Kidney (tissue), 14 donors: ENCODE results near the gene MLLT3. TPM values are rescaled to one million over a fixed set of nuclear protein-coding genes. Genes with fewer than 3 reads are reported as not detected.

Experiments used
- DNase-seq, 5 donors: peaks; one replicate each; pipeline ENCODE4 v3.0.0-alpha.2; 2013 to 2020
- FAIRE-seq: peaks from 2 replicates; lab custom pipeline; 2012; peaks lifted over from hg19 to GRCh38; lab: Jason Lieb, UNC
- H3K27ac ChIP-seq, 2 donors: one replicate each; pipeline ENCODE4 v1.7.0; 2013; ENCODE audit warnings: low read depth in 2 of 2, low read length in 2 of 2, inconsistent platforms in 1 of 2
- H3K27me3 ChIP-seq: one replicate; pipeline ENCODE4 v1.7.1; 2013; ENCODE audit warnings: low read length, inconsistent platforms; ENCODE audit not compliant: control insufficient read depth, insufficient read depth
- H3K36me3 ChIP-seq, 3 donors: one replicate each; pipeline versions ENCODE4 v1.7.0 to v1.7.1; 2013; ENCODE audit warnings: low read length in 3 of 3, control low read depth in 1 of 3, inconsistent platforms in 1 of 3; ENCODE audit not compliant: insufficient read depth in 3 of 3, control insufficient read depth in 2 of 3
- H3K4me1 ChIP-seq, 3 donors: one replicate each; pipeline versions ENCODE4 v1.7.0 to v1.7.1; 2013; ENCODE audit warnings: low read length in 3 of 3, inconsistent platforms in 1 of 3, low read depth in 1 of 3; ENCODE audit not compliant: control insufficient read depth in 2 of 3, insufficient read depth in 2 of 3
- H3K4me3 ChIP-seq, 3 donors: one replicate each; pipeline versions ENCODE4 v1.7.0 to v1.8.1; 2013; ENCODE audit warnings: low read length in 3 of 3, control low read depth in 1 of 3, inconsistent platforms in 1 of 3
- H3K9ac ChIP-seq, 3 donors: one replicate each; pipeline versions ENCODE4 v1.7.0 to v1.7.1; 2013; ENCODE audit warnings: low read length in 3 of 3, control low read depth in 1 of 3, inconsistent platforms in 1 of 3
- H3K9me3 ChIP-seq, 3 donors: one replicate each; pipeline versions ENCODE4 v1.7.0 to v1.7.1; 2013; ENCODE audit warnings: low read length in 3 of 3, control low read depth in 1 of 3, inconsistent platforms in 1 of 3; ENCODE audit not compliant: control insufficient read depth in 2 of 3, insufficient read depth in 1 of 3
- intact Hi-C: fragments of 100-400 bp; cut with DNase I; formaldehyde crosslinking; loops from one replicate; pipeline ENCODE4 v1.11.1; 2022
- polyA plus RNA-seq: library from polyadenylated mRNA; stranded (reverse); fragments of 350-450 nt; fragmentation: Illumina TruSeq; extraction: RNeasy Lipid Tissue Mini Kit (QIAGEN cat#74804); gene quantifications from one replicate; pipeline ENCODE4 v1.2.3, GENCODE V29; 2014; ENCODE audit warnings: low read depth, low replicate concordance; ENCODE audit not compliant: insufficient read depth
- total RNA-seq: library from RNA; stranded (reverse); fragmentation: NEBNext Ultra II Directional; extraction: Animal tissue kit (Norgen Biotek cat#: 25700); gene quantifications from one replicate; pipeline ENCODE4 v1.2.1, GENCODE V29; 2021
- TF ChIP-seq, protein P1 (sequence below): IDR thresholded peaks from 3 replicates; pipeline ENCODE4 v1.5.1; 2012; ENCODE audit warnings: mild to moderate bottlenecking, moderate library complexity, borderline replicate concordance; ENCODE audit not compliant: insufficient read depth; ENCODE audit errors: extremely low read depth
- donor health status: control.
- donor health status: control.
- donor health status: control.
- donor health status: control.
- donor health status: control.
- donor health status: DM: yes; HTN: yes; CAD: no.
- donor health status: Normal renal cell carcinoma (clear cell type).

The MLLT3 gene
- total and polyA plus RNA-seq, 2 donors from 2014 or later, result 15.8 to 19.7 TPM

DNA sequence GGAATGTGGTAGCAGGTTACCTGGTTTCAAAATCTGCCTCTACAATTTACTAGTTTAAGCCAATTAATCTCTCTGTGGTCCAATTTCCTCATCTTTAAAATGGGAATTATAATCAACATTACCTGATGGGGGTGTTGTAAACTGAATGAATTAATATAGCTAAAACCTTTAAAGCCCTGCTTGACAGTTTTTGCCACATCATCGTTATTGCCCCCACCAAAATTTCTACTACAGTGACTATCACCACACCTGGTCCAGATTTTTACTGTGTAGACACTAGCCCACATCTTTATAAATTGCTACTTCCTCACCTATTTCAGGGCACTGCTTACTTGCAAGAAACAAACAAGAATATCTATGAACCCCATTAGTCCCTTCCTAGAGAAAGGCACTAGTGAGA, 65.0 kb downstream of the MLLT3 start:
- FAIRE-seq (no peak), DNase-seq (no peak)
- no peak overlapping the region for H3K4me3 ChIP-seq
- H3K9ac ChIP-seq, result no peak overlapping the region
- TF ChIP-seq, protein P1, sequence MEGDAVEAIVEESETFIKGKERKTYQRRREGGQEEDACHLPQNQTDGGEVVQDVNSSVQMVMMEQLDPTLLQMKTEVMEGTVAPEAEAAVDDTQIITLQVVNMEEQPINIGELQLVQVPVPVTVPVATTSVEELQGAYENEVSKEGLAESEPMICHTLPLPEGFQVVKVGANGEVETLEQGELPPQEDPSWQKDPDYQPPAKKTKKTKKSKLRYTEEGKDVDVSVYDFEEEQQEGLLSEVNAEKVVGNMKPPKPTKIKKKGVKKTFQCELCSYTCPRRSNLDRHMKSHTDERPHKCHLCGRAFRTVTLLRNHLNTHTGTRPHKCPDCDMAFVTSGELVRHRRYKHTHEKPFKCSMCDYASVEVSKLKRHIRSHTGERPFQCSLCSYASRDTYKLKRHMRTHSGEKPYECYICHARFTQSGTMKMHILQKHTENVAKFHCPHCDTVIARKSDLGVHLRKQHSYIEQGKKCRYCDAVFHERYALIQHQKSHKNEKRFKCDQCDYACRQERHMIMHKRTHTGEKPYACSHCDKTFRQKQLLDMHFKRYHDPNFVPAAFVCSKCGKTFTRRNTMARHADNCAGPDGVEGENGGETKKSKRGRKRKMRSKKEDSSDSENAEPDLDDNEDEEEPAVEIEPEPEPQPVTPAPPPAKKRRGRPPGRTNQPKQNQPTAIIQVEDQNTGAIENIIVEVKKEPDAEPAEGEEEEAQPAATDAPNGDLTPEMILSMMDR, result no peak
- no peaks in the 10 kb centered on the region for H3K36me3 ChIP-seq
- H3K9me3 ChIP-seq, result no peaks in the 10 kb centered on the region
- H3K4me1 ChIP-seq, result peaks cover 0 to 17% (median 11%) of the 10 kb centered on the region in 3 donors
- intact Hi-C loops, result no loop called here
- no peak overlapping the region for H3K27ac ChIP-seq
- no peaks in the 10 kb centered on the region for H3K27me3 ChIP-seq

DNA sequence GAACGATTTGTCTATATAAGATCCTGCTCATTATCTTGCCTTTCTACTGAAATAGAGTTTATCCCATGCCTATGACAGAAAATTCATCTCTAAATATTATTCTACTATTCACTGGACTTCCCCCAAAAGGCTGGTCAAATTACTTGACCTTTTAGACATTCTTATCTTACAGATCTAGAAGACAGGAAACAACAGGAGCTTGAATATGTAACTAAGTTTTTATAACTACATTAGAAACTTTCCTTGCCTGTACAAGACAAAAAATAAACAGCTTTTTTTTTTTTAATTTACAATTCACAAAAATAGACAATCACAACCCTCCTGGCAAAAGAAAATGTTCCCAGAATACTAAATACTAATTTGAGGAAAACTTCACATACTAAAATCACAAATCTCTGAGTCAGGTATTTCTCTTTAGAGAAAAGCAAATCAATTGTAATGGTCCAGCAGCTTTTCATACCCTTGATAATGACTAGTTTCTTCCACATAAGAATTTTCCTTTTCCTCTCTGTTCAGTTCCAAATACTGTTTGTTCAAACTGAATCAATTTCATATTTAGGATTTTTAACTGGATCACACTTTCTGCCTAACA, 68.6 kb downstream of the MLLT3 start:
- Histone ChIP-seq H3K9me3 (no peaks in the 10 kb centered on the region), H3K9ac (no peak overlapping the region), H3K27ac (no peak overlapping the region), H3K4me3 (no peak overlapping the region), H3K36me3 (no peaks in the 10 kb centered on the region), H3K4me1 (peaks cover 0 to 31% (median 11%) of the 10 kb centered on the region in 3 donors), H3K27me3 (no peaks in the 10 kb centered on the region)
- TF ChIP-seq, protein P1, result no peak
- DNase-seq (no peak), FAIRE-seq (peak; percentile 47)
- intact Hi-C loops, result no loop called here

DNA sequence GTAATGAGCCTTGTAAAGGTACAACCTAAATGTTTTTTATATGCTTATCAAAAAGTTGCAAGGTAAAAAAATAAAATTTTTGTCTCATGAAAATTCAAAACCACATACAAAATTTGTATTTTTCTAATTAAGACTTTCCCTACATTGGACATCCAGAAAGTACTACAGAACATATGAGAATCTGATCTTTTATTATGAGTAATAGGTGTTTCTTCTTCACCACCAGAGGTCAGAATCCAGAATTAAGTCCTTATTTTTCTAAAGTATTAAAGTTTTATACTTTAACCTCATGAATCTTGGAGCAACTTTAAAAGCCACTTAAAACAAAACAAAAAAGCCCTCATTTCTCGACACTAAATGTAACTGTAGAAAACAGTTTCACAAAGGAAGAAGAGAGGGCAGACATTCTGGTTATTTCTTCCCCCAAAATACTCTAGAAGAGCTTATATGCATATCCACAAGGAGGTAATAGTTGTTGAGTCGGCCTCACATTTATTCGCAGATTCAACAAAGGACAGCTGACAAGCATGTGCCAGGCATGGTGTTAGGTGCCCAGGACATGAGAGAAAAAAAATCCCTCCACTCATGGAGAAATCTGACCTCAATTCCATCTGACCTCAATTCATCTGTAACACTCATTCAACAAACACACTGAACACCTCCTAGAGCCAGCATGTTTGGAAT, 69.3 kb downstream of the MLLT3 start:
- DNase-seq, result no peak
- peak; percentile 85 for FAIRE-seq
- Histone ChIP-seq H3K4me3 (no peak overlapping the region), H3K27ac (peak overlapping the region in 1 of 2 donors; percentile 62), H3K36me3 (no peaks in the 10 kb centered on the region), H3K4me1 (peaks cover 0 to 25% (median 8%) of the 10 kb centered on the region in 3 donors), H3K27me3 (no peaks in the 10 kb centered on the region), H3K9ac (no peak overlapping the region), H3K9me3 (no peaks in the 10 kb centered on the region)
- TF ChIP-seq, protein P1, result no peak
- intact Hi-C loops, result no loop called here
